WTC11 (cell line): ENCODE measurements around the gene ALPK1. TPM values are rescaled to one million over a fixed set of nuclear protein-coding genes. Genes with fewer than 3 reads are reported as not detected.

Experiments used
- ATAC-seq: fragments of 200-7000 bp; cut with Tn5 transposase; 2 replicates; pipeline ENCODE4 v1.10.0; 2021; ENCODE audit warnings: mild to moderate bottlenecking, moderate library complexity
- CTCF ChIA-PET: fragments of 300-600 bp; sonication (Branson Sonifier 250); formaldehyde crosslinking; loops from one replicate; lab custom pipeline; 2021; ENCODE audit warnings: antibody characterized with exemption; lab: Charles Lee
- POLR2A ChIA-PET: fragments of 350-600 bp; sonication (Branson Sonifier 250); formaldehyde crosslinking; loops from one replicate; lab custom pipeline; 2021; ENCODE audit warnings: antibody characterized with exemption; lab: Charles Lee
- DNase-seq: peaks from one replicate; pipeline ENCODE4 v3.0.0; 2021; ENCODE audit warnings: low spot score
- H3K27ac Mint-ChIP-seq: 2 replicates; pipeline ENCODE4 v1.8.0; 2021; ENCODE audit warnings: mixed read lengths
- H3K27me3 Mint-ChIP-seq: 2 replicates; pipeline ENCODE4 v1.8.0; 2021; ENCODE audit warnings: low read depth, mild to moderate bottlenecking, moderate library complexity, mixed read lengths
- H3K36me3 Mint-ChIP-seq: 2 replicates; pipeline ENCODE4 v1.8.0; 2021; ENCODE audit warnings: mixed read lengths
- H3K4me1 Mint-ChIP-seq: 2 replicates; pipeline ENCODE4 v1.8.0; 2022; ENCODE audit warnings: mixed read lengths
- H3K4me3 Mint-ChIP-seq: 2 replicates; pipeline ENCODE4 v1.8.0; 2021; ENCODE audit warnings: mild to moderate bottlenecking, moderate library complexity, mixed read lengths
- H3K9me3 Mint-ChIP-seq: 2 replicates; pipeline ENCODE4 v1.8.0; 2021; ENCODE audit warnings: mixed read lengths
- AR ChIP-seq: fragments of 250-450 bp; sonication (Bioruptor Pico); IDR thresholded peaks from 2 replicates; pipeline ENCODE4 v1.9.0; 2021; ENCODE audit warnings: mild to moderate bottlenecking
- CBFB ChIP-seq: sonication (generic); formaldehyde crosslinking; IDR thresholded peaks from 2 replicates; pipeline ENCODE4 v1.8.1; 2022; ENCODE audit warnings: mild to moderate bottlenecking, low read depth, missing genetic modification reagents
- CREM ChIP-seq: sonication (generic); formaldehyde crosslinking; IDR thresholded peaks from 2 replicates; pipeline ENCODE4 v1.8.1; 2022; ENCODE audit warnings: mild to moderate bottlenecking, missing genetic modification reagents, moderate library complexity
- CTCF ChIP-seq: fragments of 200-600 bp; IDR thresholded peaks from 2 replicates; pipeline ENCODE4 v1.8.0; 2022; ENCODE audit warnings: antibody characterized with exemption
- FOXK1 ChIP-seq: sonication (generic); formaldehyde crosslinking; IDR thresholded peaks from 2 replicates; pipeline ENCODE4 v1.8.0; 2022; ENCODE audit warnings: mild to moderate bottlenecking, moderate library complexity, missing genetic modification reagents
- GTF2I ChIP-seq: fragments of 250-450 bp; sonication (Bioruptor Pico); conservative IDR thresholded peaks from 2 replicates; pipeline ENCODE4 v1.4.0; 2021; ENCODE audit warnings: mild to moderate bottlenecking
- IRF2 ChIP-seq: sonication (generic); formaldehyde crosslinking; IDR thresholded peaks from 2 replicates; pipeline ENCODE4 v1.8.0; 2022; ENCODE audit warnings: low read depth, missing genetic modification reagents, borderline replicate concordance
- OVOL2 ChIP-seq: fragments of 250-450 bp; sonication (Bioruptor Pico); IDR thresholded peaks from 2 replicates; pipeline ENCODE4 v1.9.0; 2021; ENCODE audit warnings: mild to moderate bottlenecking, borderline replicate concordance
- TCF7 ChIP-seq: sonication (generic); formaldehyde crosslinking; IDR thresholded peaks from 2 replicates; pipeline ENCODE4 v1.8.0; 2022; ENCODE audit warnings: mild to moderate bottlenecking, low read depth, missing genetic modification reagents, moderate library complexity
- USF1 ChIP-seq: sonication (generic); formaldehyde crosslinking; IDR thresholded peaks from 2 replicates; pipeline ENCODE4 v1.8.0; 2022; ENCODE audit warnings: mild to moderate bottlenecking, missing genetic modification reagents
- ZBTB21 ChIP-seq: sonication (generic); formaldehyde crosslinking; IDR thresholded peaks from 2 replicates; pipeline ENCODE4 v1.8.1; 2023; ENCODE audit warnings: mild to moderate bottlenecking, missing genetic modification reagents, borderline replicate concordance
- ZMAT4 ChIP-seq: fragments of 250-450 bp; sonication (Bioruptor Pico); IDR thresholded peaks from 2 replicates; pipeline ENCODE4 v1.9.0; 2021; ENCODE audit warnings: mild to moderate bottlenecking
- ZNF317 ChIP-seq: sonication (generic); formaldehyde crosslinking; IDR thresholded peaks from 2 replicates; pipeline ENCODE4 v1.8.1; 2023; ENCODE audit warnings: low read depth, mild to moderate bottlenecking, moderate library complexity, missing genetic modification reagents, borderline replicate concordance
- ZNF425 ChIP-seq: fragments of 250-450 bp; sonication (Bioruptor Pico); conservative IDR thresholded peaks from 2 replicates; pipeline ENCODE4 v1.9.0; 2021; ENCODE audit warnings: mild to moderate bottlenecking
- ZSCAN18 ChIP-seq: fragments of 250-450 bp; sonication (Bioruptor Pico); IDR thresholded peaks from 2 replicates; pipeline ENCODE4 v2.1.2; 2022; ENCODE audit warnings: mild to moderate bottlenecking, moderate library complexity
- total RNA-seq: library from RNA; stranded (reverse); gene quantifications from 3 replicates; pipeline ENCODE4 v1.2.3, GENCODE V29; 2021
- TF ChIP-seq, protein P1 (sequence below): sonication (generic); formaldehyde crosslinking; IDR thresholded peaks from 2 replicates; pipeline ENCODE4 v1.8.1; 2023; ENCODE audit warnings: mild to moderate bottlenecking, missing genetic modification reagents, moderate library complexity
- TF ChIP-seq, protein P2 (sequence below): sonication (generic); formaldehyde crosslinking; IDR thresholded peaks from 2 replicates; pipeline ENCODE4 v1.8.0; 2023; ENCODE audit warnings: mild to moderate bottlenecking, missing genetic modification reagents

ALPK1 gene
- total RNA-seq, 1 experiment from 2014 or later, result 0.50 TPM

DNA sequence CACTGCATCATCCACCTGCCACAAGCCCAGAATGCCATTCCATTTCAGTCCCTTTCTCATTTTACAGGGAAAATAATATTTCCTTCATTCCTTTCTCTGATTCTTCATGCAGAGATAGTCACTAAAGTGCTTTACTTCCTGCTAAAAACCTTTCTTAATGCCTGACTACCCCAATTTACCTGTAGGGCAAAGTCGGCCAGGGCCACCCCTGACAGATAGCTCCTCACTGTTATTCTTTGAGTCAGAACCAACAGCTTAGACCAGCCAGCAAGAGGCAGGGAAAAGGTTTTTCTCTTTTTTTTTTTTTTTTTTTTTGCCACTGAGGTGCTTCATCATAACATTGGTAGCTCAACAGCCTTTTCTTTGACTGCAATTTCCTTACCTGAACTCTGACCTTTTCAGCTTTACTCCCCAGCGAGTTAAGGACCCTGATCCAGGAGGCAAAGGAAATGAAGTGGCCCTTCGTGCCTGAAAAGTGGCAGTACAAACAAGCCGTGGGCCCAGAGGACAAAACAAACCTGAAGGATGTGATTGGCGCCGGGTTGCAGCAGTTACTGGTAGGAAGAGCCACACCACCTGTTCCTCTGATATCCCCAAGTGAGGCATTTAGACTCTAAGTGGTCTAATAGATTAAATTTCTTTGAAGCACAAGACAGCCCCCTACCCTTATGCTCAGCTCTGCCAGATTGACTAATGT lies 85.0 kb downstream of the ALPK1 start:
- CTCF ChIA-PET, result interaction anchor here (0.8 to 1.4 kb wide), 3 partner anchors 21 to 142 kb away, joined by 3 to 9 read pairs (median 3); no protein-coding TSS in a partner anchor
- Mint-ChIP-seq H3K9me3 (no peaks in the 10 kb centered on the region), H3K4me3 (no peak overlapping the region), H3K27ac (no peak overlapping the region), H3K36me3 (no peaks in the 10 kb centered on the region), H3K27me3 (peaks cover 37% of the 10 kb centered on the region), H3K4me1 (peaks cover 12% of the 10 kb centered on the region)
- no peak for ATAC-seq
- TF ChIP-seq ZBTB21 (CRISPR knock-in tag) (no peak), USF1 (CRISPR knock-in tag) (no peak), CBFB (CRISPR knock-in tag) (no peak), ZNF317 (CRISPR knock-in tag) (no peak)
- POLR2A ChIA-PET, result no interaction called here
- no peak for DNase-seq

- ATAC-seq (no peak), DNase-seq (no peak)
- no peaks in the 10 kb centered on the region for H3K36me3 Mint-ChIP-seq
- H3K4me1 Mint-ChIP-seq, result peaks cover 4% of the 10 kb centered on the region; the same call in 1 of the 2 replicates
- peaks cover 1% of the 10 kb centered on the region for H3K27me3 Mint-ChIP-seq
- TF ChIP-seq ZSCAN18 (no peak), CREM (CRISPR knock-in tag) (no peak), TCF7 (CRISPR knock-in tag) (no peak), FOXK1 (CRISPR knock-in tag) (no peak), CTCF (no peak), OVOL2 (CRISPR knock-in tag) (no peak), GTF2I (CRISPR knock-in tag) (no peak)
- ChIA-PET POLR2A (interaction anchor here (0.6 kb wide), 1 partner anchor 129 kb away, joined by 3 read pairs; no protein-coding TSS in a partner anchor), CTCF (interaction anchor here (1.5 to 2.6 kb wide), 2 partner anchors 32 to 138 kb away, joined by 6 to 11 read pairs; no protein-coding TSS in a partner anchor)
- no peaks in the 10 kb centered on the region for H3K9me3 Mint-ChIP-seq
- H3K4me3 Mint-ChIP-seq, result no peak overlapping the region
- H3K27ac Mint-ChIP-seq, result no peak overlapping the region
Measured at GRCh38 chr4:112386071-112386470, 88.9 kb downstream of the ALPK1 start.

GRCh38 chr4:112402098-112402497 lies 104.9 kb downstream of the ALPK1 start:
- ATAC-seq, result no peak
- Mint-ChIP-seq H3K4me1 (peaks cover 20% of the 10 kb centered on the region), H3K27me3 (no peaks in the 10 kb centered on the region; the same call in 1 of the 2 replicates), H3K4me3 (no peak overlapping the region), H3K27ac (no peak overlapping the region), H3K9me3 (peaks cover 4% of the 10 kb centered on the region; the same call in 1 of the 2 replicates), H3K36me3 (no peaks in the 10 kb centered on the region)
- DNase-seq, result no peak
- ChIA-PET CTCF (interaction anchor here (1.5 kb wide), 1 partner anchor 122 kb away, joined by 4 read pairs; no protein-coding TSS in a partner anchor), POLR2A (no interaction called here)
- TF ChIP-seq IRF2 (CRISPR knock-in tag) (no peak), ZMAT4 (CRISPR knock-in tag) (no peak), ZNF425 (CRISPR knock-in tag) (no peak), AR (CRISPR knock-in tag) (no peak)
- TF ChIP-seq, protein P1, sequence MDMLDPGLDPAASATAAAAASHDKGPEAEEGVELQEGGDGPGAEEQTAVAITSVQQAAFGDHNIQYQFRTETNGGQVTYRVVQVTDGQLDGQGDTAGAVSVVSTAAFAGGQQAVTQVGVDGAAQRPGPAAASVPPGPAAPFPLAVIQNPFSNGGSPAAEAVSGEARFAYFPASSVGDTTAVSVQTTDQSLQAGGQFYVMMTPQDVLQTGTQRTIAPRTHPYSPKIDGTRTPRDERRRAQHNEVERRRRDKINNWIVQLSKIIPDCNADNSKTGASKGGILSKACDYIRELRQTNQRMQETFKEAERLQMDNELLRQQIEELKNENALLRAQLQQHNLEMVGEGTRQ (CRISPR knock-in tag), result no peak
- TF ChIP-seq, protein P2, sequence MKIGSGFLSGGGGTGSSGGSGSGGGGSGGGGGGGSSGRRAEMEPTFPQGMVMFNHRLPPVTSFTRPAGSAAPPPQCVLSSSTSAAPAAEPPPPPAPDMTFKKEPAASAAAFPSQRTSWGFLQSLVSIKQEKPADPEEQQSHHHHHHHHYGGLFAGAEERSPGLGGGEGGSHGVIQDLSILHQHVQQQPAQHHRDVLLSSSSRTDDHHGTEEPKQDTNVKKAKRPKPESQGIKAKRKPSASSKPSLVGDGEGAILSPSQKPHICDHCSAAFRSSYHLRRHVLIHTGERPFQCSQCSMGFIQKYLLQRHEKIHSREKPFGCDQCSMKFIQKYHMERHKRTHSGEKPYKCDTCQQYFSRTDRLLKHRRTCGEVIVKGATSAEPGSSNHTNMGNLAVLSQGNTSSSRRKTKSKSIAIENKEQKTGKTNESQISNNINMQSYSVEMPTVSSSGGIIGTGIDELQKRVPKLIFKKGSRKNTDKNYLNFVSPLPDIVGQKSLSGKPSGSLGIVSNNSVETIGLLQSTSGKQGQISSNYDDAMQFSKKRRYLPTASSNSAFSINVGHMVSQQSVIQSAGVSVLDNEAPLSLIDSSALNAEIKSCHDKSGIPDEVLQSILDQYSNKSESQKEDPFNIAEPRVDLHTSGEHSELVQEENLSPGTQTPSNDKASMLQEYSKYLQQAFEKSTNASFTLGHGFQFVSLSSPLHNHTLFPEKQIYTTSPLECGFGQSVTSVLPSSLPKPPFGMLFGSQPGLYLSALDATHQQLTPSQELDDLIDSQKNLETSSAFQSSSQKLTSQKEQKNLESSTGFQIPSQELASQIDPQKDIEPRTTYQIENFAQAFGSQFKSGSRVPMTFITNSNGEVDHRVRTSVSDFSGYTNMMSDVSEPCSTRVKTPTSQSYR (CRISPR knock-in tag), result no peak
